Middle frontal gyrus (tissue), 1 donor: Measurements from ENCODE around the gene MIX23.

ENCODE experiments used
- DNase-seq: peaks from one replicate; pipeline ENCODE4 v3.0.0-alpha.2; 2015; ENCODE audit warnings: low spot score; ENCODE audit errors: extremely low spot score

The MIX23 gene

DNA sequence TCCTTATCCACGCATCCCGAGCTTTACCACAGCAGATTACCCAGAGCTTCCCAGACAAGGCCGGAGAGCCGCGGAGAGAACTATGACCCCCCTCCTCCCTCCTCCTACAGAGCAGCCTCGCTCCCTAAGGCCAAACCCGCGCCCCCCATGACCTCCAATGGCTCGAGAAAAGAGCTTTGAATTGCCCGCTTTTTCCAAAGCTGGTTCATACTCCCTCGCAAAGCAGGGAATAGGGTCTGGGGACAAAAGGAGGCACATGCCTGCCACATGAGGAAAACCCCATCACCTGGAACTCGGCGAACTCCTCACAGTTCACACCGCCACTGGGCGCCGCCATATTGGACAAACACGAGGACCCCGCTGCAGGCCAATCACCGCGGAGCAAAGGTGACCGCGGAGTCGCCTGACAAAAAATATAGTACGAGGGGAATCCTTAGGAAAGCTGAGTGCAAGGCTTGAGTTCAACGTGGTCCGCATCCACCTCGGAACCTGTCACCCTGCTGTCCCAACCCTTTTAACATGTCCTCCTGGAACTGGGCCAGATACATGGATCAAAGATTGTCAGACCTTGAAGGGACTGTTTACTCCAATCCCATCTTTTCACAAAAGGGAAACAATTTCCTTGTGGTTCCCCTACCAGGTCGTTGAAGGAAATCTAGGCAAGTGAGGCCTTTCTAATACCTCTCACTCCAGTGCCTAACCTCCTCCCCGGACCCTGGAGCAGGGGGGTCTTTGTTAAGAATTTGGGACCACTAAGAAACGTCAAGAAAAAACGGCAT lies at the start of gene MIX23:
Gene MIX23, minus strand, starts transcription at position 344 of the 779 bp plus-strand sequence. Its CDS starts 7 bp downstream, at position 337.
- DNase-seq: peak; percentile 69

DNA sequence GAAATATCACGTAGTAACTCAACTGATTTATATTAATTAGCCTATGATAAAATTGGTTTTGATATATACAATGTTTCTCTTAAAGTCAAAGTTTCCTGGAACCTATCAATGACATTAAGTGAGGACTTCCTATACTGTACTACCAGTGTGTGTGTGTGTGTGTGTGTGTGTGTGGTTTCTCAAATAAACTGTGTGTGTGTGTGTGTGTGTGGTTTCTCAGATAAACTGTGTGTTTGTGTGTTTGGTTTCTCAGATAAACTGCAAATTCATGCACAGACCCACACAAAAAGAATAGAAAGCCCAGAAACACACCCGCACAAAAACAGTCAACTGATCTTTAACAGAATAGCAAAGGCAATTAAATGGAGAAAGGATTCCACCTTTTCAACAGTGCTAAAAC lies 47.3 kb upstream of the MIX23 start:
- no peak for DNase-seq

DNA sequence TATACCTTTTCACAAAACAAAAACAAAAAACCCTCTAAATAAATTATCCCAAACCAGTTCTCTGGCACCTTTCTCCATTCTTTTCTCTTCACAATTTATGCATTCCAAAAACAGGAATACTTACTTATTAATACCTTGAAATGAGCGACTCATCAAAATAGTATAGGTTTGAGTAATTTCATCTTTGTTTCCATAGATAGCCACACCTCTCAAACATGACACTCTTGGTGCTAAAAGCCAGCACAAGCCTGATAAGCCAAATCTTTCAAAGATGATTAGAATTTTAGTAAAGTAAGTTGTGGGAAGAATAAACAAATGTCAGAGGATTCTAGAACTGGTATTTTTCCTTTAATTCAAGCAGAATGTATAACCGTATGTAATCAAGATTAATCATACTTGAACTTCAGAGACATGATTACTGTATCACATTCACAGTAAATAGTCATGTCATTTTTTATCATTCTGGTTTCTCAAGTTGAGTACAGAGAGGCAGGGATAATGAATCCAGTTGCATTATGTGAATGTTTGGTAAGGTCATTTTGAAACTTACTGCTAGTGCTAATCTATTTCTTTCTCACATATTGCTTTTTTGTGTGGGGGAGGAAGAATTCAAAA lies 44.9 kb upstream of the MIX23 start:
- no peak for DNase-seq

DNA sequence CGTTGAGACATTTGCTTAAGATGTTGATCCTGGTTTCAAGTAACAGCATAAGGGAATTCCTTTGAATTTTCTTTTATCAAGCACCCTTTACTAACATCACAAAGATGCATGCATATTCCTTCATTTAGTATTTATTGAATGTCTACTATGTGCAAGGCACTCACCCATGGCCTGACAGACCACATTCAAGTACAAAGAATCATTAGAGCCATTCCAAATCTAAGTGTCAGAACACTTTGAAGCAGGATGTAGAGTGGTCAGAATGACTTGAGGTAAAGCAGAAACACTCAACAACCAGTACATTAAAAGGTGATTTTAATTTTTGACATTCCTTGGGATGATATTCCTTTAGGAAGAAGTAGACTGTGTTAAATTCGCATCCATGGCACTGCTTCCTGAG lies 38.8 kb upstream of the MIX23 start:
- DNase-seq: no peak

DNA sequence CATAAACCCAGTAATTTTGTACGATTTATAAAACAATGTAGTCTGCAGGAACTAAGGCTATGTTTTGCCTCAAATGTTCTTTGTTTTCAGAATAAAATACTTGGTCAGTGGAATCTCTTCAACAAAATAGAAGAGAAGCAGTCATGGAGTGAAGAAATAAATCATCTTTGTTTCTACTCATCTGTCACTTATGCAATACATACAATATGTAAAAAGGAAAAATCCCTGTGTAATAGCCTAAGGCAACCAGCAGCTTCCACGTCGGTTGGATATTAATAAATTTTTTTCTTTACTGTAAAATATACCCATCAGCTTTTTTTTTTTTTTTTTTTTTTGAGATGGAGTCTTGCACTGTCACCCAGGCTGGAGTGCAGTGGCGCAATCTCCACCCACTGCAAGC lies 38.1 kb upstream of the MIX23 start:
- no peak for DNase-seq

DNA sequence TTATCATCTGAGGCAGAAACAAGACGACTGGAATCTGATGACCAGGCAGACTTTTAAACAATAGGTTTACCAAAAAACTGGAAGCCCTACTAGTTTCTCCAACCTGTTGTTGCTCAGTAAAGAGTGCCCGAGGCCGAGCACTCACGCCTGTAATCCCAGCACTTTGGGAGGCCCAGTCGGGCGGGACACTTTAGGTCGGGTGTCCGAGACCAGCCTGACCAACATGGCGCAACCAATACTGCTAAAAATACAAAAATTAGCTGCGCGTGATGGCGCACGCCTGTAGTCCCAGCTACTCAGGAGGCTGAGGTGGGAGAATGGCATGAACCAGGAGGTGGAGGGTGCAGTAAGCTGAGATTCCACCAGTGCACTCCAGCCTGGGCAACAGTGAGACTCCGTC lies 33.9 kb upstream of the MIX23 start:
- no peak for DNase-seq

- peak; percentile 97 for DNase-seq
These were observed 33.0 kb upstream of the MIX23 start, which contains the start of gene WDR5B for GRCh38 chr3:122415762-122416654. Gene WDR5B, minus strand, starts transcription at chr3:122416062. Its CDS starts 534 bp downstream, at chr3:122415528.

GRCh38 chr3:122415104-122415744 lies 32.2 kb upstream of the MIX23 start:
- DNase-seq: no peak

GRCh38 chr3:122414391-122414790 lies 31.4 kb upstream of the MIX23 start:
- no peak for DNase-seq

DNA sequence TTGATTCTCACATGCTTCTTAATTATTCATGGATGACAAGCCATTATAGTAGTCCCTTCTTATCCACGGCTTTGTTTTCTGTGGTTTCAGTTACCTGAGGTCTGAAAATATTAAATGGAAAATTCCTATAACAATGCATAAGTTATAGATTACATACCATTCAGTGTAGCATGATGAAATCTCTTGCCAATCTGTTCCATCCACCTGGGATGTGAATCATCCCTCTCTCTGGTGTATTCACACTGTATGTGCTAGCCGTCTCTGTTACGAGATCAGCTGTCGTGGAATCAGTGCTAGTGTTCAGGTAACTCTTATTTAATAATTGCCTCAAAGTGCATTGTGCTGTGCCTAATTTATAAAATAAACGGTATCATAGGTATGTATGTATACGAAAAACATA lies 27.6 kb upstream of the MIX23 start:
- DNase-seq: no peak

DNA sequence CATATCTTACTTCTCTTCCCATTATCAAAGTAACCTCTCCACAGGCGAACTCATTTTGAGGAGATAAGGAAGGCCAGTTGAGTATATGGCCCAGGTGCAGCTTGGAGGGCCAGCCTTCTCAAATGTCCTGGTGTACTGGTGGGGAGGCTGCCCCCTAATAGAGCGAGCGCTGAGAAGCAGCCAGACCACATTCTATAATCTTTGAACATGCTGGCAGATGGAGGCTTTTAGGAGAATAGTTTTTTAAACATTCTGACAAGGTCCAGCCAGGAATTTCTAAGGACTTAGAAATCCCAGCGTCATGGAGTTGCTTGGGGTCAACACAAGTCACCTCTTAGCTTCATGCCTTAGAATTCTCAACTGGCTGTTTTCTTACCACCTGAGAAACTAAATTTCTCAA lies 27.1 kb upstream of the MIX23 start:
- DNase-seq: no peak

- no peak for DNase-seq
These were observed 26.4 kb upstream of the MIX23 start for GRCh38 chr3:122409446-122409845.

GRCh38 chr3:122407946-122408345 lies 24.9 kb upstream of the MIX23 start:
- DNase-seq: no peak

- no peak for DNase-seq
These were observed 23.2 kb upstream of the MIX23 start for GRCh38 chr3:122406198-122406597.

DNA sequence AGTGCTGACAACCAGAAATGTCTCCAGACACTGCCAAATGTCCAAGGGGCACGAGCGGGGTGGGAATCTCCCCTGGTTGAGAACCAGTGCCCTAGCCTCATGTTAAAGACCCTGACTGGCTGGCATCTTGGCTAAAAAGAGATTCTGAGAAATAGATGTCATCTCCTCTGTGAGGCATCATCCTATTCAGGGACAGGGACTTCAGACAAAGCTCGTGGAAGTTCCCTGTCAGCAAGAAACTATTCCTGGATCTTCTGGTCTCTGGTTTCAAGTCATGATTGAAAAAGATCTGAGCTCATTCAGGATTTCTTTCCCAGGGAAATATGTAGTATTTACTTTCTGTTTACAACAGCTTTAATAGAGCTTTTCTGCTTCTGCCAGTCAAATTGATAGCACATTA lies 22.0 kb upstream of the MIX23 start:
- DNase-seq: no peak

GRCh38 chr3:122403489-122403888 lies 20.5 kb upstream of the MIX23 start:
- no peak for DNase-seq

GRCh38 chr3:122398920-122399319 lies 15.9 kb upstream of the MIX23 start:
- DNase-seq: no peak

GRCh38 chr3:122397201-122397600 lies 14.2 kb upstream of the MIX23 start:
- no peak for DNase-seq

- DNase-seq: no peak
These were observed 13.5 kb upstream of the MIX23 start for GRCh38 chr3:122396511-122396910.

DNA sequence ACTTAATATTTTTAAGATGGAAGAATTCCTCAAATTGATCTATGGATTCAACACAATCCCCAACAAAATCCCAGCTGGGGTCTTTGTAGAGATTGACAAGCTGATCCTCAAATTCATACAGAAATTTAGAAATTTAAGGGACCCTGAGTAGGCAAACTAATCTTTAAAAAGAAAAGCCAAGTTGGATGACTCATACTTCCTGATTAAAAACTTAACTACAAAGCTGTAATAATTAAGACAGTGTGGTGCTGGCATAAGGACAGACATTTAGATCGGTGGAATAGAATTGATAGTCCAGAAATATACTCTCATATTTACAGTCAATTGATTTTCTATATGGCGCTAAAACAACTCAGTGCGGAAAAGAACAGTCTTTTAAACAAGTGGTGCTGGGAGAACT lies 12.6 kb upstream of the MIX23 start:
- DNase-seq: no peak

DNA sequence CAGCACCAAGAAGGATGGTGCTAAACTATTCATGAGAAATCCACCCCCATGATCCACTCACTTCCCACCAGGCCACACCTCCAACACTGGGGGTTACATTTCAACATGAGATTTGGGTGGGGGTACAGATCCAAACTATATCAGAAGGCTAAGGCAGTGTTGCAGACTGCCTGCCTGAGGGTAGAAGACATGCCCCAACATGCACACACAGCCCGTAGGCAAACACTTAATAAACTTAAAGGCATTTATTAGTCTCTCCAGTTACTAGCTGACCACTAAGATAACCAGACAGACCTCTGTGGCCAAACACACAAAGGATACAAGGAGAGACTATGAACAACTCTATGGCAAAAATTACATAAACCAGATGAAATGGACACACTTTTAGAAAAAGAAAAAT lies 11.1 kb upstream of the MIX23 start:
- DNase-seq: no peak
